CD4-positive, CD25-positive, alpha-beta regulatory T cell (primary cell): ENCODE data around the gene CDK9. TPM values are rescaled to one million over a fixed set of nuclear protein-coding genes. Genes with fewer than 3 reads are reported as not detected.

Experiments
- ATAC-seq, 2 donors: fragments of 150-1000 bp; cut with Tn5 transposase; one replicate each; pipeline ENCODE4 v1.10.0; 2021; ENCODE audit warnings: low read depth in 2 of 2, moderate number of reproducible peaks in 2 of 2, moderate library complexity in 1 of 2
- DNase-seq, 3 donors: peaks; one replicate each; pipeline versions ENCODE4 v3.0.0 to v3.0.0-alpha.2; 2012 to 2022; ENCODE audit warnings: mixed read lengths in 1 of 3
- H3K27ac ChIP-seq: one replicate; pipeline ENCODE4 v1.7.0; 2013; ENCODE audit warnings: mild to moderate bottlenecking, low read length; ENCODE audit not compliant: insufficient read depth, poor library complexity, severe bottlenecking
- H3K27me3 ChIP-seq: one replicate; pipeline ENCODE4 v1.7.0; 2013; ENCODE audit warnings: low read length; ENCODE audit not compliant: control insufficient read depth, insufficient read depth
- H3K36me3 ChIP-seq: one replicate; pipeline ENCODE4 v1.7.0; 2013; ENCODE audit warnings: mild to moderate bottlenecking, low read length, moderate library complexity; ENCODE audit not compliant: control insufficient read depth, insufficient read depth
- H3K4me1 ChIP-seq: 2 replicates; pipeline ENCODE4 v1.7.0; 2013; ENCODE audit warnings: mild to moderate bottlenecking, low read length; ENCODE audit not compliant: insufficient read depth, control insufficient read depth, poor library complexity, severe bottlenecking
- H3K4me3 ChIP-seq: one replicate; pipeline ENCODE4 v1.7.0; 2013; ENCODE audit warnings: low read depth, mild to moderate bottlenecking, low read length, moderate library complexity
- H3K9me3 ChIP-seq, 2 experiments: 1 replicate in 1 of 2; 2 replicates in 1 of 2; pipeline ENCODE4 v1.7.0; 2013; ENCODE audit warnings: low read length in 2 of 2, mild to moderate bottlenecking in 1 of 2, moderate library complexity in 1 of 2; ENCODE audit not compliant: control insufficient read depth in 2 of 2
- H3K27ac Mint-ChIP-seq, 3 donors: one replicate each; pipeline ENCODE4 v1.8.0; 2020 to 2022; ENCODE audit warnings: mild to moderate bottlenecking in 3 of 3, mixed read lengths in 3 of 3, moderate library complexity in 2 of 3
- H3K27me3 Mint-ChIP-seq: one replicate; pipeline ENCODE4 v1.8.0; 2022; ENCODE audit warnings: mild to moderate bottlenecking, mixed read lengths
- H3K36me3 Mint-ChIP-seq: one replicate; pipeline ENCODE4 v1.8.0; 2020; ENCODE audit warnings: mixed read lengths
- H3K4me1 Mint-ChIP-seq, 4 donors: one replicate each; pipeline ENCODE4 v1.8.0; 2020 to 2022; ENCODE audit warnings: mixed read lengths in 4 of 4, mild to moderate bottlenecking in 1 of 4
- H3K4me3 Mint-ChIP-seq, 4 donors: one replicate each; pipeline ENCODE4 v1.8.0; 2020 to 2022; ENCODE audit warnings: mild to moderate bottlenecking in 4 of 4, mixed read lengths in 4 of 4, moderate library complexity in 3 of 4
- H3K9me3 Mint-ChIP-seq, 7 donors: one replicate each; pipeline ENCODE4 v1.8.0; 2020 to 2022; ENCODE audit warnings: mixed read lengths in 7 of 7, mild to moderate bottlenecking in 3 of 7, moderate library complexity in 2 of 7
- polyA plus RNA-seq, 4 donors: library from polyadenylated mRNA; unstranded; fragments of 300-500 nt; fragmentation: Illumina TruSeq; gene quantifications; one replicate each; pipeline ENCODE4 v1.2.3, GENCODE V29; 2021
- total RNA-seq: library from RNA; stranded (reverse); gene quantifications from one replicate; pipeline ENCODE4 v1.2.3, GENCODE V29; 2022

CDK9 gene
- total and polyA plus RNA-seq, 5 donors from 2014 or later: 43.3 to 89.3 (median 55.5) TPM

- ATAC-seq: no peak
Measured at GRCh38 chr9:127801955-127802575, 16.2 kb downstream of the CDK9 start.

DNA sequence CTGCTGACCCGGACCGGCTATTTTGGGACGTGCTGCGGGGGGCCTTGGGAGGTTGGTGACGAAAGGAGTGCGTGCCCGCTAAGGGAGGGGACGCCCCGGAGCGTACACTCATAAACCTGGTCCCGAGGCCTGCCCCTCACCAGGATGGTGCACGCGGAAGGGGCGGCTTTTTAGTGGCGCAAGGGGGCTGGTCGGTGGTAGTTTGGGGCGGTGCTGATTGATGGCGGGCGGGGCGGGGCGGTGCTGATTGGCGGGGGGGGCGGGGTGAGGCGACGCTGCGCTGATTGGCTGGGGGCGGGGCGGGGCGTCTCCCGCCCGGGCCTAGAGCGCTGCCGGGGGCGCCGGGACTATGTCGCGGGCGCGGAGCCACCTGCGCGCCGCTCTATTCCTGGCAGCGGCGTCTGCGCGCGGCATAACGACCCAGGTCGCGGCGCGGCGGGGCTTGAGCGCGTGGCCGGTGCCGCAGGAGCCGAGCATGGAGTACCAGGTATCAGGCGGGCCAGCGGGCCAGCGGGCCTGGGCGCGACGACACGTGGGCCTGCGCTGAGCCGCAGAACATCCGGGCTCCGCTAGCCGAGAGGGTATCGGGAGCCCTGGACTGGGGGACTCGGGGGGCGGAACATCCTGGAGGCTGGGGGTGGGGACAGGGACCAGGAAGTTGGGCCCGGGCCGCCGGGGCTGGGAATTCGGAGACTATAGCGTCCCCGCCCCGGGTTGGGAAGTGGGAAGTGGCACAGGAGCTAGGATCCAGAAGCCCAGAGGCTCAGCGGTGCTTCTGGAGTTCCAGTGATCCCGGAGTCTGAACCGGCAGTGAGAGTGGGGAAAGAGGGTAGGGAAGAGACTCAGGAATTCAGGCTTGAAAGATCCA lies 17.0 kb downstream of the CDK9 start, which contains the start of gene FPGS:
FPGS (plus strand) TSS at position 307 of the 868 bp plus-strand sequence; CDS start at position 350, 43 bp downstream.
- Mint-ChIP-seq H3K4me3 (peak within 1 kb of the TSS; percentile 90 to 99 (median 92)), H3K9me3 (no peaks in the 10 kb centered on the region), H3K27ac (peak within 1 kb of the TSS; percentile 87 to 94 (median 93)), H3K27me3 (no peaks in the 10 kb centered on the region), H3K4me1 (peaks cover 0 to 41% (median 16%) of the 10 kb centered on the region in 4 donors), H3K36me3 (peaks cover 14% of the 10 kb centered on the region)
- Histone ChIP-seq H3K27me3 (no peaks in the 10 kb centered on the region), H3K4me1 (peaks cover 24% of the 10 kb centered on the region), H3K27ac (peak within 1 kb of the TSS; percentile 82), H3K36me3 (peaks cover 20% of the 10 kb centered on the region), H3K4me3 (peak within 1 kb of the TSS; percentile 89), H3K9me3 (no peaks in the 10 kb centered on the region)
- ATAC-seq: peak; percentile 85
- DNase-seq: peak; percentile 83 to 87 (median 86)

More at GRCh38 chr9:127801955-127802575, 16.2 kb downstream of the CDK9 start:
- no peaks in the 10 kb centered on the region for H3K27me3 ChIP-seq
- Mint-ChIP-seq H3K4me3 (peak overlapping the region; percentile 90 to 94 (median 92)), H3K36me3 (peaks cover 7% of the 10 kb centered on the region), H3K27me3 (no peaks in the 10 kb centered on the region), H3K4me1 (peaks cover 1 to 48% (median 19%) of the 10 kb centered on the region in 4 donors), H3K9me3 (no peaks in the 10 kb centered on the region), H3K27ac (peak overlapping the region; percentile 60 to 94 (median 83))
- peaks cover 30% of the 10 kb centered on the region for H3K4me1 ChIP-seq
- peak overlapping the region; percentile 82 for H3K27ac ChIP-seq
- peak overlapping the region; percentile 62 for H3K4me3 ChIP-seq
- H3K36me3 ChIP-seq: peaks cover 12% of the 10 kb centered on the region
- no peaks in the 10 kb centered on the region for H3K9me3 ChIP-seq
- DNase-seq: no peak

GRCh38 chr9:127803507-127804352 lies 17.9 kb downstream of the CDK9 start:
- H3K36me3 Mint-ChIP-seq: peaks cover 14% of the 10 kb centered on the region
- ATAC-seq (no peak), DNase-seq (no peak)

DNA sequence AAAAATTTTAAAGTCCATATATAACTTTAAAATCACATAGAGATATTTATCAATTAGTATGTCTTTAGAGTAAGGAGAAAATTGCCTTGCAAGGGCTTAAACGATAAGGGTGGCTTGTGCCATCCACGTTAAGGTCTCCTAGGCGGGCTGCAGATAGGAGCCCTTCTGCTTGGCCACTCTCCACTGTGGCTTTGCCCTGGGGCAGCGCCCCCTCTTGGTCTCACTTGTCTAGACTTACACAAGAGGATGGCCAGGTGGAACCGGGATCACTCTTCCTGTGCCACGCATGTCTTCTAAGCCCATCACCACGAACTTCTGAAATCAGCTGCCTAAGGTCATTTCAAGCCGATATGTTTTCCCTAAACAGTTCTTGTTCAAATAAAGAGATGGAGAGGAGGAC lies 19.8 kb downstream of the CDK9 start:
- no peak overlapping the region for H3K4me3 Mint-ChIP-seq
- no peaks in the 10 kb centered on the region for H3K9me3 ChIP-seq

More at GRCh38 chr9:127803507-127804352, 17.9 kb downstream of the CDK9 start:
- H3K36me3 ChIP-seq: peaks cover 25% of the 10 kb centered on the region
- Mint-ChIP-seq H3K4me3 (peak overlapping the region; percentile 90 to 99 (median 92)), H3K27me3 (no peaks in the 10 kb centered on the region), H3K4me1 (peaks cover 0 to 38% (median 16%) of the 10 kb centered on the region in 4 donors), H3K27ac (peak overlapping the region; percentile 87 to 93 (median 93)), H3K9me3 (no peaks in the 10 kb centered on the region)
- no peaks in the 10 kb centered on the region for H3K27me3 ChIP-seq
- peak overlapping the region; percentile 82 for H3K27ac ChIP-seq
- H3K9me3 ChIP-seq: no peaks in the 10 kb centered on the region
- peaks cover 24% of the 10 kb centered on the region for H3K4me1 ChIP-seq
- peak overlapping the region; percentile 89 for H3K4me3 ChIP-seq

DNA sequence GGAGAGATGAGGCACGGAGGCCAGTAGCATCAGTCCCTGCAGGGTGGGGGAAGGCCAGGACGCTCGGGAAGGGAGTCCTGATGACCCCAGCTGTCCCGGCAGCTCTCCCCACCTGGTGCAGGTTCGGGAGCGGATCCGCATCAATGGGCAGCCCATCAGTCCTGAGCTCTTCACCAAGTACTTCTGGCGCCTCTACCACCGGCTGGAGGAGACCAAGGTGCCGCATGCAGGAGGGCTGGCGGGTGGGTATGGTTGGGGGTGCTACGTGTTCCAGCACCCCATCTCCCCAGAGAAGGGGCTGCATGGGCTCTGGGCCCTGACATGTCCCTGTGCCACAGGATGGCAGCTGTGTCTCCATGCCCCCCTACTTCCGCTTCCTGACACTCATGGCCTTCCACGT lies 21.0 kb downstream of the CDK9 start:
- peak overlapping the region in 1 of 3 donors; percentile 48 for H3K27ac Mint-ChIP-seq
- peaks cover 42% of the 10 kb centered on the region for H3K36me3 ChIP-seq
- no peak for ATAC-seq
- H3K9me3 ChIP-seq: no peaks in the 10 kb centered on the region
- H3K4me3 Mint-ChIP-seq: peak overlapping the region in 2 of 4 donors; percentile 36 to 51
- no peaks in the 10 kb centered on the region for H3K27me3 Mint-ChIP-seq
- H3K27ac ChIP-seq: no peak overlapping the region
- no peaks in the 10 kb centered on the region for H3K27me3 ChIP-seq
- H3K36me3 Mint-ChIP-seq: peaks cover 14% of the 10 kb centered on the region
- DNase-seq: no peak
- peaks cover 24% of the 10 kb centered on the region for H3K4me1 ChIP-seq
- no peaks in the 10 kb centered on the region for H3K9me3 Mint-ChIP-seq
- peaks cover 0 to 33% (median 14%) of the 10 kb centered on the region in 4 donors for H3K4me1 Mint-ChIP-seq
- no peak overlapping the region for H3K4me3 ChIP-seq

More for the DNA sequence above, 19.8 kb downstream of the CDK9 start:
- peaks cover 0 to 38% (median 16%) of the 10 kb centered on the region in 4 donors for H3K4me1 Mint-ChIP-seq
- peaks cover 14% of the 10 kb centered on the region for H3K36me3 Mint-ChIP-seq
- ATAC-seq (no peak), DNase-seq (peak in 1 of 3 donors; percentile 49)
- H3K27ac ChIP-seq: no peak overlapping the region
- H3K27ac Mint-ChIP-seq: peak overlapping the region in 2 of 3 donors; percentile 47 to 70
- H3K4me1 ChIP-seq: peaks cover 24% of the 10 kb centered on the region
- no peaks in the 10 kb centered on the region for H3K27me3 Mint-ChIP-seq
- H3K9me3 Mint-ChIP-seq: no peaks in the 10 kb centered on the region
- no peak overlapping the region for H3K4me3 ChIP-seq
- peaks cover 39% of the 10 kb centered on the region for H3K36me3 ChIP-seq
- H3K27me3 ChIP-seq: no peaks in the 10 kb centered on the region

- Histone ChIP-seq H3K4me1 (peaks cover 12% of the 10 kb centered on the region), H3K9me3 (no peaks in the 10 kb centered on the region), H3K27ac (no peak overlapping the region), H3K4me3 (no peak overlapping the region), H3K27me3 (no peaks in the 10 kb centered on the region), H3K36me3 (peaks cover 57% of the 10 kb centered on the region)
- Mint-ChIP-seq H3K27me3 (no peaks in the 10 kb centered on the region), H3K4me1 (peaks cover 0 to 20% (median 10%) of the 10 kb centered on the region in 4 donors), H3K4me3 (peak overlapping the region in 1 of 4 donors; percentile 69), H3K9me3 (no peaks in the 10 kb centered on the region), H3K27ac (no peak overlapping the region), H3K36me3 (peaks cover 14% of the 10 kb centered on the region)
- DNase-seq (no peak), ATAC-seq (no peak)
Measured at GRCh38 chr9:127808347-127809001, 22.6 kb downstream of the CDK9 start.
